H1 (cell line): ENCODE results near the gene SELENOF. TPM values are rescaled to one million over a fixed set of nuclear protein-coding genes. Genes with fewer than 3 reads are reported as not detected.
A peak's percentile ranks its signal among the peaks of the same experiment; 100 is the strongest.

Experiments
- YY1 ChIP-seq: IDR thresholded peaks from 2 replicates; pipeline ENCODE4 v1.6.1; 2011; ENCODE audit warnings: low read depth, mild to moderate bottlenecking, low read length
- polyA plus RNA-seq, 7 experiments: library from polyadenylated mRNA; depleted of rRNA in 3 of 7; stranded (reverse) in 5 of 7; unstranded in 2 of 7; fragments of >200 nt in 5 of 7; fragments of 200-250 nt in 2 of 7; gene quantifications; 1 replicate in 5 of 7; 2 replicates in 1 of 7; 4 replicates in 1 of 7; pipeline versions ENCODE4 v1.2.1 to v1.2.3, GENCODE V29; 2011 to 2013; ENCODE audit warnings: missing spikeins in 2 of 7, mixed read lengths in 2 of 7
- total RNA-seq: library from RNA; stranded (reverse); fragmentation: NEBNext Ultra II Directional; extraction: Animal tissue kit (Norgen Biotek cat#: 25700); gene quantifications from 2 replicates; pipeline ENCODE4 v1.2.1, GENCODE V29; 2021

SELENOF gene
- total and polyA plus RNA-seq, 2 of the 8 experiments (the other 6 are each of a cell fraction or from before 2014, with no cell fraction given) = 70.7 to 163 TPM

- peak; percentile 90 for TF ChIP-seq YY1
Measured at GRCh38 chr1:86833461-86834215, 80.3 kb downstream of the SELENOF start (continued).
